ENCODE results near the gene GNE.

- TF ChIP-seq IRF4 (IDR thresholded peaks at IDR 0.05; ENCODE audit: low read depth, low read length) (no peak), SP1 (IDR thresholded peaks at IDR 0.05; ENCODE audit: low read depth, low read length) (no peak), CTCF (IDR thresholded peaks at IDR 0.05 in 2 of 3, conservative IDR thresholded peaks at IDR 0.05 in 1 of 3; ENCODE audit: control insufficient read depth in 2 of 3, extremely low read depth in 1 of 3, insufficient read depth in 1 of 3, low read depth in 3 of 3, low read length in 3 of 3) (no peak)
These were observed 34.9 kb upstream of the GNE start for GRCh38 chr9:36293171-36293570.

Measured in GM12878 (cell line).